ENCODE measurements around the gene ZNF681. TPM values are rescaled to one million over a fixed set of nuclear protein-coding genes. Genes with fewer than 3 reads are reported as not detected.

Gene ZNF681
- total and polyA plus RNA-seq, 3 donors (not counting 1 experiment from before 2014, with no cell fraction given), result 0.19 to 2.3 (median 1.3) TPM

Other genes starting within 250 kb of the ZNF681 start
- gene ZNF675, start 71.7 kb downstream of the ZNF681 start, total RNA-seq, result 10 to 100 TPM; 16.4 to 22.3 TPM
- 5.7 TPM for gene ZNF675, start 71.7 kb downstream of the ZNF681 start, polyA plus RNA-seq
- gene ZNF726, start 156.0 kb upstream of the ZNF681 start, total RNA-seq, result 1 to 10 TPM; 2.5 to 4.1 TPM
- gene ZNF726, start 156.0 kb upstream of the ZNF681 start, polyA plus RNA-seq, result 1.2 TPM